Endothelial cell (in vitro differentiated cells): Measurements from ENCODE around the gene RALA. TPM values are rescaled to one million over a fixed set of nuclear protein-coding genes. Genes with fewer than 3 reads are reported as not detected.

Source experiments
- DNase-seq: peaks from one replicate; pipeline ENCODE4 v3.0.0; 2021; ENCODE audit warnings: low spot score
- H3K27ac Mint-ChIP-seq: one replicate; pipeline ENCODE4 v1.8.0; 2021; ENCODE audit warnings: mixed read lengths, inconsistent platforms; ENCODE audit not compliant: unreplicated experiment
- H3K27me3 Mint-ChIP-seq: one replicate; pipeline ENCODE4 v1.8.0; 2021; ENCODE audit warnings: mild to moderate bottlenecking, moderate library complexity, mixed read lengths, inconsistent platforms; ENCODE audit not compliant: unreplicated experiment
- H3K36me3 Mint-ChIP-seq: one replicate; pipeline ENCODE4 v1.8.0; 2021; ENCODE audit warnings: mild to moderate bottlenecking, low read depth, mixed read lengths, inconsistent platforms; ENCODE audit not compliant: unreplicated experiment
- H3K4me1 Mint-ChIP-seq: one replicate; pipeline ENCODE4 v1.8.0; 2021; ENCODE audit warnings: mild to moderate bottlenecking, mixed read lengths, inconsistent platforms; ENCODE audit not compliant: unreplicated experiment
- H3K4me3 Mint-ChIP-seq: one replicate; pipeline ENCODE4 v1.8.0; 2021; ENCODE audit warnings: mild to moderate bottlenecking, mixed read lengths, inconsistent platforms; ENCODE audit not compliant: unreplicated experiment
- H3K9me3 Mint-ChIP-seq: one replicate; pipeline ENCODE4 v1.8.0; 2021; ENCODE audit warnings: mixed read lengths, inconsistent platforms; ENCODE audit not compliant: unreplicated experiment
- long read RNA-seq: library from polyadenylated mRNA; unstranded; transcript quantifications from one replicate; pipeline ENCODE4 v2.0.0, GENCODE V29; 2020; ENCODE audit not compliant: unreplicated experiment
- total RNA-seq: library from RNA; stranded (reverse); fragmentation: NEBNext Ultra II Directional; extraction: Animal tissue kit (Norgen Biotek cat#: 25700); gene quantifications from one replicate; pipeline ENCODE4 v1.2.1, GENCODE V29; 2021; ENCODE audit not compliant: unreplicated experiment
- TF ChIP-seq, protein P1 (sequence below): fragments of 200-600 bp; sonication (generic); IDR thresholded peaks from one replicate; pipeline ENCODE4 v1.5.0; 2021; ENCODE audit warnings: antibody characterized with exemption; ENCODE audit not compliant: unreplicated experiment

RALA gene, protein sequence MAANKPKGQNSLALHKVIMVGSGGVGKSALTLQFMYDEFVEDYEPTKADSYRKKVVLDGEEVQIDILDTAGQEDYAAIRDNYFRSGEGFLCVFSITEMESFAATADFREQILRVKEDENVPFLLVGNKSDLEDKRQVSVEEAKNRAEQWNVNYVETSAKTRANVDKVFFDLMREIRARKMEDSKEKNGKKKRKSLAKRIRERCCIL
- total RNA-seq, result 202 TPM
- long read RNA-seq, transcript RALA-201 (5 exons, 2,880 nt), result major isoform, 134 of 156 reads
- long read RNA-seq, partial matches to known transcripts, result 7 of 156 reads
- long read RNA-seq, other reads (novel, unspliced or antisense), result 12 of 156 reads

DNA sequence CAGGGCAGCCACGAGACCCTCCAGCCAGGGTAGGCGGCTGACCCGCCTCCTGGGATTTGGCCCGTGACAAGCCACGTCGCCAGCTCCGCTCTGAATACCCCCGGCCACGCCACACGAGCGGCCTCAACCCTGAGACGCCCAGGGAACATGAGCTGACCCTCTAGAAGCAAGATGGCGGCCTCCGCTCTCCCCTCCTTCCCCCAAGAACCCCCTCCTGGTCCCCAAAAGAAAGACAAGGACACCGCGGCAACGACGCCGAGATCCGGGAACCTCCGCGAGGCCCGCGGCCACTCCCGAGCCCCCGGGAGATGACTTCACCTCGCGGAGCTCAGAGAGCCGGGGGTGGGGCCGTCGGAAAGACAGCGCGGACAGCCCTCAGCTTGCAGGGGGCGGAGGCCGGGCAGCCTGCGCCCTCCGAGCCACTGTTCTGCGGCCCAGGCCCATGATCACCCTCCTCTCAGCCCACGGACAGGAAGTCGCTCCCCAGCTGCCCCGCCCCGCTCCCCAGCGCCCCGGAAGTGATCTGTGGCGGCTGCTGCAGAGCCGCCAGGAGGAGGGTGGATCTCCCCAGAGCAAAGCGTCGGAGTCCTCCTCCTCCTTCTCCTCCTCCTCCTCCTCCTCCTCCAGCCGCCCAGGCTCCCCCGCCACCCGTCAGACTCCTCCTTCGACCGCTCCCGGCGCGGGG, at the start of gene RALA:
Gene RALA, plus strand, starts transcription at position 526 of the 685 bp plus-strand sequence. CDS start 63,096 bp downstream, outside the sequence.
- Mint-ChIP-seq H3K27ac (peak within 1 kb of the TSS; percentile 99), H3K4me3 (peak within 1 kb of the TSS; percentile 100), H3K36me3 (peaks cover 33% of the 10 kb centered on the region), H3K9me3 (no peaks in the 10 kb centered on the region), H3K27me3 (peaks cover 8% of the 10 kb centered on the region), H3K4me1 (peaks cover 39% of the 10 kb centered on the region)
- DNase-seq, result peak; percentile 75
- TF ChIP-seq, protein P1, sequence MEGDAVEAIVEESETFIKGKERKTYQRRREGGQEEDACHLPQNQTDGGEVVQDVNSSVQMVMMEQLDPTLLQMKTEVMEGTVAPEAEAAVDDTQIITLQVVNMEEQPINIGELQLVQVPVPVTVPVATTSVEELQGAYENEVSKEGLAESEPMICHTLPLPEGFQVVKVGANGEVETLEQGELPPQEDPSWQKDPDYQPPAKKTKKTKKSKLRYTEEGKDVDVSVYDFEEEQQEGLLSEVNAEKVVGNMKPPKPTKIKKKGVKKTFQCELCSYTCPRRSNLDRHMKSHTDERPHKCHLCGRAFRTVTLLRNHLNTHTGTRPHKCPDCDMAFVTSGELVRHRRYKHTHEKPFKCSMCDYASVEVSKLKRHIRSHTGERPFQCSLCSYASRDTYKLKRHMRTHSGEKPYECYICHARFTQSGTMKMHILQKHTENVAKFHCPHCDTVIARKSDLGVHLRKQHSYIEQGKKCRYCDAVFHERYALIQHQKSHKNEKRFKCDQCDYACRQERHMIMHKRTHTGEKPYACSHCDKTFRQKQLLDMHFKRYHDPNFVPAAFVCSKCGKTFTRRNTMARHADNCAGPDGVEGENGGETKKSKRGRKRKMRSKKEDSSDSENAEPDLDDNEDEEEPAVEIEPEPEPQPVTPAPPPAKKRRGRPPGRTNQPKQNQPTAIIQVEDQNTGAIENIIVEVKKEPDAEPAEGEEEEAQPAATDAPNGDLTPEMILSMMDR, result no peak

DNA sequence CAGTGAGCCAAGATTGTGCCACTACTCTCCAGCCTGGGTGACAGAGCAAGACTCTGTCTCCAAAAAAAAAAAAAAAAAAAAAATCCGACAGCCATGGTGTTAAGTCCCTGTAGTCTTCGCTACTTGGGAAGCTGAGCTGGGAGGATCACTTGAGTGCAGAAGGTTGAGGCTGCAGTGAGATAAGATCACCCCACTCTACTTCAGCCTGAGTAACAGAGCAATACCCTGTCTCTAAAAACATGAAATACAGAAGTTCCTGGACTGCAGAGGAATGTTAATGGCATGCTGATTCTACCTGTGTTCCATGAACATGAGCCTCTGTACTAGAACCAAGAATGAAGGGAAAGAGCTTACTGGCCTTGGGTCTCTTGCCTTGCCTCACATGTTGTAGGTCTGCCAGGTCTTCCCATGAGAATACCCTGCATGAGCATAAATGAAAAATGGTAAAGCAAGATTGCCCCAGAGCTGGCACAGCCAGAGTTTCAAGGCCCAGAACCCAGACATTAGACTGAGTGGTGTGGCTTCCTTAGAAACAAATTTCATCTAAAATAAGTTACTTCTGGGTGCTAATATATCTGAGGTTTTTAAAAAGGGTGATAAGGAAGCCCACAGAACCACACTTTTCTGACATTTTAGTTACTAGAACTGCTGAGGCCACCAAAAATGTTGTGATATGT, 48.6 kb upstream of the RALA start:
- TF ChIP-seq, protein P1, result no peak
- Mint-ChIP-seq H3K4me3 (no peak overlapping the region), H3K27ac (no peak overlapping the region), H3K27me3 (no peaks in the 10 kb centered on the region), H3K4me1 (no peaks in the 10 kb centered on the region), H3K9me3 (no peaks in the 10 kb centered on the region), H3K36me3 (peaks cover 16% of the 10 kb centered on the region)
- DNase-seq, result no peak

DNA sequence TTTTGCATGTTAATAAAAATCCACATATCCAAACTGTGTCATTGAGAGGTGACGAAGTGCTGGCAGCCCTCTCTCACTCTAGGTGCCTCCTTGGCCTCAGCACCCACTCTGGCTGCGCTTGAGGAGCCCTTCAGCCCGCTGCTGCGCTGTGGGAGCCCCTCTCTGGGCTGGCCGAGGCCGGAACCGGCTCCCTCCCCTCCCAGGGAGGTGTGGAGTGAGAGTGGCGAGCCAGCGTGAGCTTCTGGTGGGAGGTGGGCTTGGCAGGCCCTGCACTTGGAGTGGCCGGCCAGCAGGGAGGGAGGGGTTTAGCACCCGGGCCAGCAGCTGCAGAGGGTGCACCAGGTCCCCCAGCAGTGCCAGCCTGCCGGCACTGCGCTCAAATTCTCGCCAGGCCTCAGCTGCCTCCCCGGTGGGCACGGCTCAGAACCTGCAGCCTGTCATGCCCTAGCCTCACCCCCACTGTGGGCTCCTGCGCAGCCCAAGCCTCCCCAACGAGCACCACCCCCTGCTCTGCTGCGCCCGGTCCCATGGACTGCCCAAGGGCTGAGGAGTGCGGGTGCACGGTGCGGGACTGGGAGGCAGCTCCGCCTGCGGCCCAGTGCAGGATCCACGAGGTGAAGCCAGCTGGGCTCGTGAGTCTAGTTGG, 46.0 kb upstream of the RALA start:
- Mint-ChIP-seq H3K9me3 (no peaks in the 10 kb centered on the region), H3K27me3 (peaks cover under 1% of the 10 kb centered on the region), H3K27ac (no peak overlapping the region), H3K4me3 (no peak overlapping the region), H3K36me3 (peaks cover 16% of the 10 kb centered on the region), H3K4me1 (peaks cover 9% of the 10 kb centered on the region)
- no peak for DNase-seq
- TF ChIP-seq, protein P1, result no peak

DNA sequence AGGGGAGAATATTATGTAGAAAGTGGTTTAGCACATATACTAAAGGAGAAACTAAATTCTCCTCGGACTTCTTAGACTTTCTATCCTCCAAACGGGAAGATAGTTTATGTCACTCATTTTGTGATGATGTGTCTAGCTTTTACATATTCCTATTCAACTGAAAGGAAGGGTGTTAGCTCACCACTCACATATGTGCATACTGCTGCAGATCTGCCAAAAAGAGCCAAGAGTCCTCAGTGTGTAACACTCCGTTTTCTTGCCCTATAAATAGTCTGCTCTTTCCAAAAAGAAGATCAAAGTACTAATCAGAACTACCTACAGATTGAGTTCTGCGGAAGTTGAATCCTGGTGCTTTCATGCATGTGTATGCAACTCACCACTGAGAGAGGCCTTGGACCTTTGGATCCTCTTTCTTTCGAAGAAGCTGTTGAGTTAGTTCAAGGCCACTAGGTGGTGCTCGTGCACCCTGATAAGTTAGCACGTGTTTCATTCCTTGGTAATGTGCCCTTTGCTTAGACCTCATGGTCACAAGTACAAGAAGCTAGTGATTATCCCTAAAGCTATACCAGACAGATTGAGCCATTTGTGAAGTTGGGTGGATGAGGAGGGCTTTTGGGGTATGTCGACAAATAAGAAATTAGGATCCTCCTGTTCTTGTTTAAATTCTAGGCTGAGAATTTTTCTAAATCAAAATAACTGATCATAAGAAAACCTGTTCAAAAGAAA, 43.1 kb upstream of the RALA start:
- TF ChIP-seq, protein P1, result peak; percentile 95
- H3K9me3 Mint-ChIP-seq, result no peaks in the 10 kb centered on the region
- peaks cover 12% of the 10 kb centered on the region for H3K4me1 Mint-ChIP-seq
- H3K36me3 Mint-ChIP-seq, result peaks cover 16% of the 10 kb centered on the region
- H3K4me3 Mint-ChIP-seq, result no peak overlapping the region
- DNase-seq, result peak; percentile 74
- peaks cover 1% of the 10 kb centered on the region for H3K27me3 Mint-ChIP-seq
- H3K27ac Mint-ChIP-seq, result no peak overlapping the region
